Keratinocyte (primary cell): ENCODE data around the gene MDGA2.

Experiments
- CTCF ChIP-seq, 3 experiments: IDR thresholded peaks in 1 of 3; conservative IDR thresholded peaks in 1 of 3; optimal IDR thresholded peaks in 1 of 3; 2 replicates in 2 of 3; 3 replicates in 1 of 3; pipeline versions ENCODE3 to v1.5.1; 2011; ENCODE audit warnings: low read length in 3 of 3, mild to moderate bottlenecking in 3 of 3, moderate library complexity in 2 of 3, control low read depth in 1 of 3, inconsistent platforms in 1 of 3; ENCODE audit not compliant: insufficient read depth in 2 of 3; ENCODE audit errors: extremely low read depth in 1 of 3
- EZH2 ChIP-seq: IDR thresholded peaks from one replicate; pipeline ENCODE4 v1.6.1; 2012; ENCODE audit warnings: inconsistent platforms, mild to moderate bottlenecking, low read length, moderate library complexity

GRCh38 chr14:47322751-47323150 is 352.7 kb downstream of the MDGA2 start:
- TF ChIP-seq CTCF (optimal IDR thresholded peaks at IDR 0.05 in 1 of 3, IDR thresholded peaks at IDR 0.05 in 1 of 3, conservative IDR thresholded peaks at IDR 0.05 in 1 of 3; ENCODE audit: extremely low read depth in 1 of 3, insufficient read depth in 2 of 3, low read length in 3 of 3), result no peak
- no peak for TF ChIP-seq EZH2
